ENCODE results near the gene C10orf67. TPM values are rescaled to one million over a fixed set of nuclear protein-coding genes. Genes with fewer than 3 reads are reported as not detected.

C10orf67 gene
- polyA plus RNA-seq, 1 donor from 2014 or later: 0.48 TPM

DNA sequence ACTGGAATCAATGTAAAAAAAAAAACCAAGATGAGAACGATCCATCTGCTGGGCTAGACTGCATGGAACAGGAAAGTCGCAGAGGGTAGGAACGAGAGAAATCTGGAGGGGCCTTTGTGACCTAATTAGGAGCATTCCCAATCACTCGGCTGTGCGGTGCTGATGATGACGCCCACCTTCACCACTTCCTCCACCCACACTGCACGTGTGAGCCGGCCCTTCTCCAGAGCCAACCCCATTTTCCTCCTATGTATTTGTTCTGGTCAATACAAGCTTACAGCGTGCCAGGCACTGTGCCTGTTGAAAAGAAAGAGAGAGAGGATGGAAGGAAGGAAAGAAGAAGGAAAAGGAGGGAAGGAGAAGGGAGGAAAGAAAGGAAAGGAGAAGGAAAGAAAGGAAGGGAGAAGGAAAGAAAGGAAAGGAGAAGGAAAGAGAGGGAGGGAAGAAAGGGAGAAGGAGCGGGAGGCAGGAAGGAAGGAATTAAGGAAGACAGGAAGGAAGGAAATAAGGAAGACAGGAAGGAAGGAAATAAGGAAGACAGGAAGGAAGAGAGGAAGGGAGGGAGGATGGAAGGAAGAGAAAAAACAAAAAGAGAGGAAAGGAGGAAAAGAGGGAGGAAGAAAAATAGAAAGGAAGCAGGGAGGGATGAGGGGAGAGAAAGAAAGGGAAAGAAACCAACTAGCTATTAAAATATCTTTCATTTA lies 188.0 kb downstream of the C10orf67 start:
- no peak overlapping the region for H3K9ac ChIP-seq (ENCODE audit: low read length)
- no peaks in the 10 kb centered on the region for H3F3A ChIP-seq (ENCODE audit: insufficient read depth, low read length, poor library complexity, severe bottlenecking)
- H3K79me2 ChIP-seq (replicated peaks; ENCODE audit: insufficient read depth, low read length): no peaks in the 10 kb centered on the region
- no peaks in the 10 kb centered on the region for H3K9me3 ChIP-seq (ENCODE audit: low read length)
- H3K4me2 ChIP-seq (ENCODE audit: low read length): no peak overlapping the region
- H3K27ac ChIP-seq (ENCODE audit: low read length): no peak overlapping the region
- no peaks in the 10 kb centered on the region for H3K27me3 ChIP-seq (ENCODE audit: insufficient read depth, low read depth, low read length)
- no peak overlapping the region for H2AFZ ChIP-seq (ENCODE audit: low read depth, low read length)
- H4K20me1 ChIP-seq (ENCODE audit: insufficient read depth): no peaks in the 10 kb centered on the region
- no peaks in the 10 kb centered on the region for H3K36me3 ChIP-seq (ENCODE audit: insufficient read depth, low read length)
- no peak overlapping the region for H3K4me3 ChIP-seq (ENCODE audit: low read length)
- TF ChIP-seq MXI1 (conservative IDR thresholded peaks at IDR 0.05; ENCODE audit: poor library complexity, severe bottlenecking): no peak
- TF ChIP-seq EP300 (conservative IDR thresholded peaks at IDR 0.05; ENCODE audit: poor library complexity, severe bottlenecking): no peak
- no peak for TF ChIP-seq POLR2AphosphoS5 (IDR thresholded peaks at IDR 0.05)
- TF ChIP-seq RAD21 (conservative IDR thresholded peaks at IDR 0.05): no peak
- no peak for TF ChIP-seq TAF1 (IDR thresholded peaks at IDR 0.05; ENCODE audit: low read depth)
- TF ChIP-seq, protein P1, sequence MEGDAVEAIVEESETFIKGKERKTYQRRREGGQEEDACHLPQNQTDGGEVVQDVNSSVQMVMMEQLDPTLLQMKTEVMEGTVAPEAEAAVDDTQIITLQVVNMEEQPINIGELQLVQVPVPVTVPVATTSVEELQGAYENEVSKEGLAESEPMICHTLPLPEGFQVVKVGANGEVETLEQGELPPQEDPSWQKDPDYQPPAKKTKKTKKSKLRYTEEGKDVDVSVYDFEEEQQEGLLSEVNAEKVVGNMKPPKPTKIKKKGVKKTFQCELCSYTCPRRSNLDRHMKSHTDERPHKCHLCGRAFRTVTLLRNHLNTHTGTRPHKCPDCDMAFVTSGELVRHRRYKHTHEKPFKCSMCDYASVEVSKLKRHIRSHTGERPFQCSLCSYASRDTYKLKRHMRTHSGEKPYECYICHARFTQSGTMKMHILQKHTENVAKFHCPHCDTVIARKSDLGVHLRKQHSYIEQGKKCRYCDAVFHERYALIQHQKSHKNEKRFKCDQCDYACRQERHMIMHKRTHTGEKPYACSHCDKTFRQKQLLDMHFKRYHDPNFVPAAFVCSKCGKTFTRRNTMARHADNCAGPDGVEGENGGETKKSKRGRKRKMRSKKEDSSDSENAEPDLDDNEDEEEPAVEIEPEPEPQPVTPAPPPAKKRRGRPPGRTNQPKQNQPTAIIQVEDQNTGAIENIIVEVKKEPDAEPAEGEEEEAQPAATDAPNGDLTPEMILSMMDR (IDR thresholded peaks at IDR 0.05; ENCODE audit: poor library complexity, severe bottlenecking): no peak
- TF ChIP-seq, protein P2, sequence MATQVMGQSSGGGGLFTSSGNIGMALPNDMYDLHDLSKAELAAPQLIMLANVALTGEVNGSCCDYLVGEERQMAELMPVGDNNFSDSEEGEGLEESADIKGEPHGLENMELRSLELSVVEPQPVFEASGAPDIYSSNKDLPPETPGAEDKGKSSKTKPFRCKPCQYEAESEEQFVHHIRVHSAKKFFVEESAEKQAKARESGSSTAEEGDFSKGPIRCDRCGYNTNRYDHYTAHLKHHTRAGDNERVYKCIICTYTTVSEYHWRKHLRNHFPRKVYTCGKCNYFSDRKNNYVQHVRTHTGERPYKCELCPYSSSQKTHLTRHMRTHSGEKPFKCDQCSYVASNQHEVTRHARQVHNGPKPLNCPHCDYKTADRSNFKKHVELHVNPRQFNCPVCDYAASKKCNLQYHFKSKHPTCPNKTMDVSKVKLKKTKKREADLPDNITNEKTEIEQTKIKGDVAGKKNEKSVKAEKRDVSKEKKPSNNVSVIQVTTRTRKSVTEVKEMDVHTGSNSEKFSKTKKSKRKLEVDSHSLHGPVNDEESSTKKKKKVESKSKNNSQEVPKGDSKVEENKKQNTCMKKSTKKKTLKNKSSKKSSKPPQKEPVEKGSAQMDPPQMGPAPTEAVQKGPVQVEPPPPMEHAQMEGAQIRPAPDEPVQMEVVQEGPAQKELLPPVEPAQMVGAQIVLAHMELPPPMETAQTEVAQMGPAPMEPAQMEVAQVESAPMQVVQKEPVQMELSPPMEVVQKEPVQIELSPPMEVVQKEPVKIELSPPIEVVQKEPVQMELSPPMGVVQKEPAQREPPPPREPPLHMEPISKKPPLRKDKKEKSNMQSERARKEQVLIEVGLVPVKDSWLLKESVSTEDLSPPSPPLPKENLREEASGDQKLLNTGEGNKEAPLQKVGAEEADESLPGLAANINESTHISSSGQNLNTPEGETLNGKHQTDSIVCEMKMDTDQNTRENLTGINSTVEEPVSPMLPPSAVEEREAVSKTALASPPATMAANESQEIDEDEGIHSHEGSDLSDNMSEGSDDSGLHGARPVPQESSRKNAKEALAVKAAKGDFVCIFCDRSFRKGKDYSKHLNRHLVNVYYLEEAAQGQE (IDR thresholded peaks at IDR 0.05; ENCODE audit: borderline replicate concordance): no peak
- TF ChIP-seq SMC3 (conservative IDR thresholded peaks at IDR 0.05; ENCODE audit: poor library complexity): no peak
- no peak for TF ChIP-seq EZH2 (IDR thresholded peaks at IDR 0.05; ENCODE audit: borderline replicate concordance, insufficient read depth, low read length, poor library complexity, severe bottlenecking)
- H3K9me2 ChIP-seq (ENCODE audit: insufficient read depth, low read length): no peaks in the 10 kb centered on the region

DNA sequence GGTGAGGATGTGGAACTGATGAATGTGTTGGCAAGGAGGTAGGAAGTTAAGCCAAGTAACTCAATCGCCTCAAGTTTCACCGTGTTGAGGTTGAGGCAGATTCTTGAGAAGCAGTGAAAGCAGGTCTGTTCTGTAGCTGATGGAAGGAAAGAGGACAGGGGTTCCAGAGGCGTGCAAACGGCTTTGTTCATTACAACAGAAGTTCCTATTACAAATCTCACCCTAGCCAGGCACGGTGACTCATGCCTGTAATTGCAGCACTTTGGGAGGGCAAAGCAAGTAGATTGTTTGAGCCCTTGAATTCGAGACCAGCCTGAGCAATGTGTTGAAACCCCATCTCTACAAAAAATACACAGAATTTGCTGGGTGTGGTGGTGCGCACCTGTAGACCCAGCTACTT lies 189.4 kb downstream of the C10orf67 start:
- Histone ChIP-seq H3K27me3 (ENCODE audit: insufficient read depth, low read depth, low read length) (no peaks in the 10 kb centered on the region), H3K36me3 (ENCODE audit: insufficient read depth, low read length) (no peaks in the 10 kb centered on the region), H4K20me1 (ENCODE audit: insufficient read depth) (no peaks in the 10 kb centered on the region), H3K27ac (ENCODE audit: low read length) (no peak overlapping the region), H3K4me2 (ENCODE audit: low read length) (no peak overlapping the region), H3K9ac (ENCODE audit: low read length) (no peak overlapping the region), H3F3A (ENCODE audit: insufficient read depth, low read length, poor library complexity, severe bottlenecking) (no peaks in the 10 kb centered on the region), H3K9me2 (ENCODE audit: insufficient read depth, low read length) (no peaks in the 10 kb centered on the region), H3K9me3 (ENCODE audit: low read length) (no peaks in the 10 kb centered on the region), H3K79me2 (replicated peaks; ENCODE audit: insufficient read depth, low read length) (no peaks in the 10 kb centered on the region), H2AFZ (ENCODE audit: low read depth, low read length) (no peak overlapping the region), H3K4me3 (ENCODE audit: low read length) (no peak overlapping the region)
- TF ChIP-seq, protein P1 (IDR thresholded peaks at IDR 0.05; ENCODE audit: poor library complexity, severe bottlenecking): no peak
- TF ChIP-seq RAD21 (conservative IDR thresholded peaks at IDR 0.05) (no peak), SMC3 (conservative IDR thresholded peaks at IDR 0.05; ENCODE audit: poor library complexity) (no peak), MXI1 (conservative IDR thresholded peaks at IDR 0.05; ENCODE audit: poor library complexity, severe bottlenecking) (no peak), EP300 (conservative IDR thresholded peaks at IDR 0.05; ENCODE audit: poor library complexity, severe bottlenecking) (no peak), EZH2 (IDR thresholded peaks at IDR 0.05; ENCODE audit: borderline replicate concordance, insufficient read depth, low read length, poor library complexity, severe bottlenecking) (no peak), TAF1 (IDR thresholded peaks at IDR 0.05; ENCODE audit: low read depth) (no peak), POLR2AphosphoS5 (IDR thresholded peaks at IDR 0.05) (no peak)
- TF ChIP-seq, protein P2 (IDR thresholded peaks at IDR 0.05; ENCODE audit: borderline replicate concordance): no peak
